Measurements from ENCODE around the gene PTH1R.

- TF ChIP-seq POLR2A (IDR thresholded peaks at IDR 0.05), result no peak
- TF ChIP-seq CTCF (IDR thresholded peaks at IDR 0.05), result no peak
Measured at GRCh38 chr3:46939578-46940445, 62.3 kb downstream of the PTH1R start.

Data from testis (tissue), 2 donors.